H4 (cell line): Measurements from ENCODE around the gene OR5D16. TPM values are rescaled to one million over a fixed set of nuclear protein-coding genes. Genes with fewer than 3 reads are reported as not detected.
"Not testable (repeated sequence)": the region's sequence is repeated elsewhere in the genome, so short reads cannot be mapped to it uniquely, and the experiment has no call there.

ENCODE experiments used
- DNase-seq: peaks from one replicate; pipeline ENCODE4 v3.0.0-alpha.2; 2015; ENCODE audit warnings: low spot score
- total RNA-seq: library from RNA; depleted of rRNA; stranded (reverse); fragments of >200 nt; shearing (Covaris generic); gene quantifications from 2 replicates; pipeline ENCODE4 v1.2.3, GENCODE V29; 2014; rRNA removed

The OR5D16 gene
- not detected in 2 replicates for total RNA-seq

DNA sequence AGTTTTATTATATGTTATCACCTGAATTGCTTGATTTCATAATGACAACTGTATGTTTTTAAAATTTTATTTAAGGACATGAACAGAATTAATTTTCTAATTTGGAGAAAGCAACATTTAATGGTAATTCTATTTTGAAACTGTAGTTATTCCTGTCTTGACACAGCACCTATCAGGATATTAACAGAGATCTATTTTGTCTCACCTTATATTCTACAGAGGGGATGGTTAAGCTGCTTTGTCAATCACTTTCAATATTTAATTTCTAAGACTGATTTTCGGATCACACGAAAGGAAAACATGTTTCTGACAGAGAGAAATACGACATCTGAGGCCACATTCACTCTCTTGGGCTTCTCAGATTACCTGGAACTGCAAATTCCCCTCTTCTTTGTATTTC is at the start of gene OR5D16:
Gene OR5D16 (plus strand): TSS at position 301 of the 400 bp plus-strand sequence. CDS start 0 bp downstream, at position 301.
- DNase-seq, result no peak

DNA sequence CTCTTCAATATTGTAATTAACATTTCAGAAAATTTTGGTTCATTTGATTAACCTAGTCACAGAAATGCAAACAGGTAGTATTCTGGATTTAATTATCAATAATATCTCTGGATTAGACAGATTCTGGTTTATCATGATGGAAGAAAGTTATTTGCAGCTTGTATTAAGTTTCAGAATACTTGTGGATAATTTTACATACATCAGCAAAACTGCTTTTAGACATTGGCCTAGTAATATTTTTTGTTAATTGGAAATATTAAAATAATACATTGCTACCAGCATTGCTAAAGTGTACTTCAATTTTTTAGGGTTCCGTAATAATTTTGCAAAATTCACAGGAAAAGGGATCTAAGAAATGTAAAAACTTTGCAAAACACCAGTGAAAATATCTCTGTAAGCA is 46.9 kb upstream of the OR5D16 start:
- DNase-seq, result no peak

DNA sequence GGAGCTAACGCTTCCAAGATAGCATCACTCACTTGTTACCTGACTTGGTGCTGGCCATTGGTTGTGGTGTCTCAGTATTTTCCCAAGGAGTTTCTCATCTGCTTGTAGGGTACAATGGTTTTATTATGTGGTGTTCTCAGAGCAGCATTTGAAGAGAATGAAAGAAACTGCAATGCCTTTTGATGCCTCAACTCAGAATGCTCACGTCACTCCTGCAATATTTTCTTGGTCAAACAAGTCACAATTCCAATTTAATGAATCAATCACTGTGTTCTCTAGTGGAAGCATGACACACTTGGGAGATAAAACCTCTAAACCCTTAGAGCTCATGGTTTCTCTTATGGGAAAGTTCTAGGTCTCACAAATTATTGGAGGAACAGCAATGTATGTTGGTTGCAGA is 45.2 kb upstream of the OR5D16 start:
- DNase-seq, result no peak

- no peak for DNase-seq
These were observed 43.3 kb upstream of the OR5D16 start, which contains the start of gene OR5D14 for GRCh38 chr11:55795256-55795655. Gene OR5D14 (plus strand): TSS chr11:55795556. CDS start chr11:55795556, 0 bp downstream.

GRCh38 chr11:55806248-55806647 is 32.3 kb upstream of the OR5D16 start:
- DNase-seq, result no peak

DNA sequence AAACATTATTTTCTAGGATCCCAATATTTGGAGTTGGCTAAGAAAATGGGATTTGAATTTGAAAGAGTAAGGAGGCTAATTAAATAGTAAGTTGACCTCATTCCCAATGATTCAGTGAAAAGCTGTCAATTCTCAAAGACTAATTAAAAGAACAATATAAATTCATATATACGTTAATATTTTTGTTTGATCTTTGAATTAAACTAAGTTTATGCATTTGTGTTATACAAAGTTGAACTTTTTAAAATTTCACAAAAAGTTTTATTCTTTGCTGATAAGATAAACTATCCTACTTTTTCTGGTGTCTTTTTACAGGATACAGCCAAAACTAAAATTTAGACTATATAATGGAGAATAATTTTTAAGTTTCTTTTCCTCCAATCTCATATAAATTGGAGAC is 27.5 kb upstream of the OR5D16 start, which contains the start of gene OR5L1:
Gene OR5L1 (plus strand): TSS at position 301 of the 400 bp plus-strand sequence. CDS start 100 bp downstream, outside the sequence.
- no peak for DNase-seq

DNA sequence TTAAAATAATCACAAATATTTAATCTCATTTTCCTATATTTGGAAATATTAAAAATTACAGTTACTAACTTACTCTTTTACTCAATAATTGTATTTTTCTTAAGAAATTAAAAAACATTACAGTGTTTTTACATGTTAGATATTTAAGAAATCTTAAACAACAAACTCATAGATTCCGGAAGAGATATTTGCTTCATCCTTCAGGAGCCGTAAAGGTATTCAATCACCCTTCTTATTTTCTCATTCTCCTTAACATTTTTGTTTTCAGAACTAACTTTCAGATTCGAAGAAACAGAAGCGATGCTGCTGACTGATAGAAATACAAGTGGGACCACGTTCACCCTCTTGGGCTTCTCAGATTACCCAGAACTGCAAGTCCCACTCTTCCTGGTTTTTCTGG is 19.2 kb upstream of the OR5D16 start, which contains the start of gene OR5D18:
Gene OR5D18 (plus strand): TSS at position 301 of the 400 bp plus-strand sequence. CDS start 0 bp downstream, at position 301.
- no peak for DNase-seq

DNA sequence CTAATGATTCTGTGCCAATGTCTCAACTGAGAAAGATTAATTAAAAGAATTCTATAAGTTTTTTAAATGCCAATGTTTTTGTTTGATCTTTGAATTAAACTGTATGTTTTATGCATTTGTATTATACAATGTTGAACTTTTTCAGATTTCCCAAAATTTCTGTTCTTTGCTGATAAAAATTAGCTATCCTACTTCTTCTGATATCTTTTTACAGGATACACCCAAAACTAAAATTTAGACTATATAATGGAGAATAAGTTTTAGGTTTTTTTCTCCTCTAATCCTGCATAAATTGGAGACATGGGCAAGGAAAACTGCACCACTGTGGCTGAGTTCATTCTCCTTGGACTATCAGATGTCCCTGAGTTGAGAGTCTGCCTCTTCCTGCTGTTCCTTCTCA is 11.6 kb upstream of the OR5D16 start, which contains the start of gene OR5L2:
Gene OR5L2 (plus strand): TSS at position 301 of the 400 bp plus-strand sequence. CDS start 0 bp downstream, at position 301.
- DNase-seq, result no peak

DNA sequence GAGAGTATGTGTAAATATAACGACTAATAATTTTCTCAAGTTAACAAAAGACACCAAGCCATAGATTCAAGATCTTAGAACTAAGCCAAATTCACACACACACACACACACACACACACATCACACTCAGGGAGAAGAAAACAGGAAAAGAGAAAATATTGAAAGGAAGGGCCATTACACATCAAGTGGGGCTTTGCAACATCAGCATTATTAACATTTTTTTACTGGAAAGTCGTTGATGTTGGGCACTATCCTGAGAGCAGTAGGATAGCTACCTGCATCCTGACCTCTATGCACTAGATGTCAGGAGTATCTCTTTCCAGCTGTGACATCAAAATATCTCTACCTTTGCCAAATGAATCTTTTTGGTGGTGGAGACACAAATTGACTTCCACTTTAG is 8.9 kb downstream of the OR5D16 start:
- DNase-seq, result no peak

DNA sequence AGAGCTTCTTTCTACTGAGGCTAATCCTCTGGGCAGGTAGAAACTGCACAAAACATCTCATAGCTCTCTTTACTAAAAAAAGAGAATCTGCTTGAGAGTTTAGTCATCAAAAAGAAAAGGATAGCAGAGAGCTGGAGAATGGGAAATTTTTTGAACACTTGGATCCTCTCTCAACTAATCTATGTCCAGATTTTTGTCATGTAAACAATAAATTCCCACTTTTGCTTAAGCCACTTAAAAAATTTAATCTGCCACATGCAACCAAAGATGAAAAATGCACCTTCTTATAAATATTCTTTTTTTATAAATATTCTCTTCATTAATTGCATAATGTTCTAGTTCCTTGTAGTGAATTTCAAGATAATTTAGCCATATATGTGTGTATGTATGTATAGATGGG is 10.5 kb downstream of the OR5D16 start:
- DNase-seq, result no peak

DNA sequence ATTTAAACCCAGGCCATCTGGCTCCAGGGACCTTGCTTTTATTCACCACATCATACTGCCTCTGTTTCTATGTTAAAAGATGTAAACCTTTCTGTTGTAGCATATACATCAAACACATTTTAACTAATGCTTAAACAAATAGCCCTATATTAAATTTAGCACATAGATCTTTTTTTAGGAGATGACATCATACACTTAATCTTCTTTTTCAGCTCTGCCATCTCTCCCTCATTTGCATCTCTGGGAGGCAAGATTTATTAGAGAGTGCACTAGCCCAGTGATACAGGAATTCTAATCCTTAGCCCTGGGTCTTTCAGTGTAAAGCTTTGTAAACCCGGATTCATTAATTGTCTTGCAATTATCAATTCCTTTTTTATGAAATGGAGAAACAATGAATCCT is 13.6 kb downstream of the OR5D16 start:
- no peak for DNase-seq

- no peak for DNase-seq
These were observed 16.2 kb downstream of the OR5D16 start for GRCh38 chr11:55854704-55855103.

GRCh38 chr11:55867354-55867753 is 28.8 kb downstream of the OR5D16 start:
- not testable (repeated sequence) for DNase-seq

GRCh38 chr11:55872731-55873130 is 34.2 kb downstream of the OR5D16 start:
- DNase-seq, result not testable (repeated sequence)

- DNase-seq, result not testable (repeated sequence)
These were observed 34.6 kb downstream of the OR5D16 start for GRCh38 chr11:55873146-55873545.

GRCh38 chr11:55882997-55883396 is 44.4 kb downstream of the OR5D16 start, which contains the start of gene TRIM51:
Gene TRIM51 (plus strand): TSS chr11:55883297. CDS start chr11:55885429, 2,132 bp downstream.
- not testable (repeated sequence) for DNase-seq

DNA sequence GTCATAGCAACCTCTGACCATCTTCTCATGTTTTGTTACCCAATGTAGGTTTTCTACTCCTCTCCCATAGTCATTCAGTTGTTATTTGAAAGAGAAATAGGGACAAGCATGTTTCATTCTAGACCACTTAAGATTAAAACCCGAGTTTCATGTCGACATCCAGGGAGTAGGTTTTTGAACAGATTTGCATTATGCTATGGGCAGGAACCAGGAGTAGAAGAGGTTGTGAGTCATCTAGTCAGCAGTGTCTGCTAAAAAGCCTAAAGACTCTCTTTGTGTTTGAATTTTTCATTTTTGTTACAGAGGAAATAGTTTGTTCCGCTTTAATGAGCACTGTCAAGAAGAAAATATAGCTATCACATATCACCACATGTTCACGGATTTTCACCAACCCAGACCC is 46.4 kb downstream of the OR5D16 start:
- not testable (repeated sequence) for DNase-seq

DNA sequence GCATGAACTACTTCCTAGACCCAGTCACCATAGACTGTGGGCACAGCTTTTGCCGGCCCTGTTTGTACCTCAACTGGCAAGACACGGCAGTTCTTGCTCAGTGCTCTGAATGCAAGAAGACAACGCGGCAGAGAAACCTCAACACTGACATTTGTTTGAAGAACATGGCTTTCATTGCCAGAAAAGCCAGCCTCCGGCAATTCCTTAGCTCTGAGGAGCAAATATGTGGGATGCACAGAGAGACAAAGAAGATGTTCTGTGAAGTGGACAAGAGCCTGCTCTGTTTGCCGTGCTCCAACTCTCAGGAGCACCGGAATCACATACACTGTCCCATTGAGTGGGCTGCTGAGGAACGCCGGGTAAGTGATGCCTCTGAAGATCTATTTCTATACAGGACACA is 46.9 kb downstream of the OR5D16 start:
- DNase-seq, result not testable (repeated sequence)

Other genes with a start within 250 kb of the OR5D16 start
- gene OR4C11, start 231.1 kb upstream of the OR5D16 start, total RNA-seq, result not detected in 2 replicates
- not detected in 2 replicates for gene OR4P4, start 203.6 kb upstream of the OR5D16 start, total RNA-seq
- not detected in 2 replicates for gene OR4S2, start 190.4 kb upstream of the OR5D16 start, total RNA-seq
- gene OR4C6, start 176.6 kb upstream of the OR5D16 start, total RNA-seq, result 0.21 TPM in 1 of 2 replicates, not detected in the other
- gene OR5D13, start 65.3 kb upstream of the OR5D16 start, total RNA-seq, result not detected in 2 replicates
- gene OR5D14, start 43.2 kb upstream of the OR5D16 start, total RNA-seq, result not detected in 2 replicates
- gene OR5L1, start 27.4 kb upstream of the OR5D16 start, total RNA-seq, result not detected in 2 replicates
- not detected in 2 replicates for gene OR5D18, start 19.1 kb upstream of the OR5D16 start, total RNA-seq
- gene OR5L2, start 11.5 kb upstream of the OR5D16 start, total RNA-seq, result not detected in 2 replicates
- gene TRIM51, start 44.5 kb downstream of the OR5D16 start, total RNA-seq, result not detected in 2 replicates
- gene OR5W2, start 75.8 kb downstream of the OR5D16 start, total RNA-seq, result not detected in 2 replicates
- gene OR5I1, start 97.6 kb downstream of the OR5D16 start, total RNA-seq, result not detected in 2 replicates
- gene OR10AG1, start 131.2 kb downstream of the OR5D16 start, total RNA-seq, result not detected in 2 replicates
- gene OR5F1, start 155.9 kb downstream of the OR5D16 start, total RNA-seq, result not detected in 2 replicates
- not detected in 2 replicates for gene OR5AS1, start 188.9 kb downstream of the OR5D16 start, total RNA-seq